GM12801 (cell line): Measurements from ENCODE around the gene ELF2.
A peak's percentile ranks its signal among the peaks of the same experiment; 100 is the strongest.

Experiments used
- CTCF ChIP-seq: IDR thresholded peaks from one replicate; pipeline ENCODE4 v1.5.1; 2011; ENCODE audit warnings: control low read depth; ENCODE audit not compliant: insufficient read length; ENCODE audit errors: extremely low read depth

Gene ELF2

GRCh38 chr4:139099366-139099982, 77.5 kb downstream of the ELF2 start:
- TF ChIP-seq CTCF = peak; percentile 17

GRCh38 chr4:139092271-139092670, 84.7 kb downstream of the ELF2 start:
- TF ChIP-seq CTCF = no peak

- no peak for TF ChIP-seq CTCF
These were observed 91.9 kb downstream of the ELF2 start for GRCh38 chr4:139085141-139085540.

GRCh38 chr4:139084804-139085093, 92.3 kb downstream of the ELF2 start:
- TF ChIP-seq CTCF = no peak

GRCh38 chr4:139083956-139084803, 92.8 kb downstream of the ELF2 start:
- no peak for TF ChIP-seq CTCF

GRCh38 chr4:139083607-139083955, 93.4 kb downstream of the ELF2 start:
- TF ChIP-seq CTCF = no peak

GRCh38 chr4:139082750-139083606, 94.0 kb downstream of the ELF2 start:
- no peak for TF ChIP-seq CTCF
